Measurements from ENCODE around the gene TH. TPM values are rescaled to one million over a fixed set of nuclear protein-coding genes. Genes with fewer than 3 reads are reported as not detected.

TH gene
- polyA plus RNA-seq, 1 of the 3 experiments (the other 2 are of a cell fraction), result not detected

- CTCF ChIA-PET, result interaction anchor here (0.7 to 1.0 kb wide), 2 partner anchors 11 to 311 kb away, joined by 3 read pairs; no protein-coding TSS in a partner anchor
- Histone ChIP-seq H2AFZ (ENCODE audit: low read depth) (no peak overlapping the region), H3K4me3 (ENCODE audit: low read depth in 2 of 2, low read length in 1 of 2) (no peak overlapping the region), H3K4me1 (ENCODE audit: control insufficient read depth in 1 of 2, insufficient read depth in 2 of 2, low read depth in 1 of 2, low read length in 1 of 2) (no peaks in the 10 kb centered on the region), H3K79me2 (ENCODE audit: insufficient read depth) (no peaks in the 10 kb centered on the region), H3K9me2 (no peaks in the 10 kb centered on the region), H3K9ac (no peak overlapping the region), H3F3A (replicated peaks; ENCODE audit: insufficient read depth) (no peaks in the 10 kb centered on the region), H3K9me3 (no peaks in the 10 kb centered on the region), H3K4me2 (no peak overlapping the region), H3K27me3 (ENCODE audit: insufficient read depth) (no peaks in the 10 kb centered on the region), H3K27ac (ENCODE audit: low read depth in 2 of 2, low read length in 1 of 2) (no peak overlapping the region), H3K36me3 (replicated peaks in 1 of 2; ENCODE audit: control insufficient read depth in 1 of 2, insufficient read depth in 2 of 2, low read length in 1 of 2) (no peaks in the 10 kb centered on the region), H4K20me1 (ENCODE audit: insufficient read depth) (no peaks in the 10 kb centered on the region)
- TF ChIP-seq TAF1 (IDR thresholded peaks at IDR 0.05; ENCODE audit: borderline replicate concordance, low read depth, low read length) (no peak), GABPA (IDR thresholded peaks at IDR 0.05; ENCODE audit: low read depth) (no peak), RCOR1 (IDR thresholded peaks at IDR 0.05; ENCODE audit: low read length) (no peak), RXRA (IDR thresholded peaks at IDR 0.05; ENCODE audit: borderline replicate concordance, low read depth) (no peak), ZBTB33 (IDR thresholded peaks at IDR 0.05; ENCODE audit: borderline replicate concordance, low read depth) (no peak), TEAD4 (IDR thresholded peaks at IDR 0.05; ENCODE audit: borderline replicate concordance, insufficient read depth) (no peak), USF1 (IDR thresholded peaks at IDR 0.05; ENCODE audit: borderline replicate concordance, low read depth) (no peak), TCF12 (IDR thresholded peaks at IDR 0.05) (no peak), PBX3 (IDR thresholded peaks at IDR 0.05) (no peak), RAD21 (IDR thresholded peaks at IDR 0.05; ENCODE audit: low read length) (no peak)
- POLR2A ChIA-PET, result no interaction called here
- 2% methylated on average over 3 of the region's 3 CpGs for WGBS (ENCODE audit: low lambda C conversion rate)
- no peak for DNase-seq
Observed at GRCh38 chr11:2220173-2220771, 48.7 kb upstream of the TH start.

- H3F3A ChIP-seq (replicated peaks; ENCODE audit: insufficient read depth), result no peaks in the 10 kb centered on the region
- no peaks in the 10 kb centered on the region; a peak in 1 of 4 replicates for H3K4me1 ChIP-seq (ENCODE audit: control insufficient read depth in 1 of 2, insufficient read depth in 2 of 2, low read depth in 1 of 2, low read length in 1 of 2)
- H4K20me1 ChIP-seq (ENCODE audit: insufficient read depth), result no peaks in the 10 kb centered on the region
- H3K4me2 ChIP-seq, result no peak overlapping the region
- no peak overlapping the region for H3K27ac ChIP-seq (ENCODE audit: low read depth in 2 of 2, low read length in 1 of 2)
- DNase-seq, result no peak
- ChIA-PET POLR2A (no interaction called here), CTCF (interaction anchor here (1.7 kb wide), 1 partner anchor 200 kb away, joined by 4 read pairs; no protein-coding TSS in a partner anchor)
- H3K79me2 ChIP-seq (ENCODE audit: insufficient read depth), result no peaks in the 10 kb centered on the region
- no peak overlapping the region for H3K4me3 ChIP-seq (ENCODE audit: low read depth in 2 of 2, low read length in 1 of 2)
- H3K36me3 ChIP-seq (replicated peaks in 1 of 2; ENCODE audit: control insufficient read depth in 1 of 2, insufficient read depth in 2 of 2, low read length in 1 of 2), result no peaks in the 10 kb centered on the region
- no peak overlapping the region for H3K9ac ChIP-seq
- H3K9me2 ChIP-seq, result no peaks in the 10 kb centered on the region
- 0% methylated on average over 3 of the region's 6 CpGs for WGBS (ENCODE audit: low lambda C conversion rate)
- no peak for TF ChIP-seq JUND (IDR thresholded peaks at IDR 0.05)
- TF ChIP-seq FOXM1 (IDR thresholded peaks at IDR 0.05; ENCODE audit: low read depth), result no peak
- no peak for TF ChIP-seq GABPA (IDR thresholded peaks at IDR 0.05; ENCODE audit: low read depth)
- TF ChIP-seq FOSL2 (IDR thresholded peaks at IDR 0.05; ENCODE audit: borderline replicate concordance, low read depth), result no peak
- no peak for TF ChIP-seq RXRA (IDR thresholded peaks at IDR 0.05; ENCODE audit: borderline replicate concordance, low read depth)
- TF ChIP-seq SIN3A (IDR thresholded peaks at IDR 0.05; ENCODE audit: borderline replicate concordance, low read depth, low read length), result no peak
- no peak for TF ChIP-seq REST (IDR thresholded peaks at IDR 0.05; ENCODE audit: low read depth, low read length)
- TF ChIP-seq SMC3 (IDR thresholded peaks at IDR 0.05; ENCODE audit: low read depth, low read length), result no peak
- TF ChIP-seq ELF1 (IDR thresholded peaks at IDR 0.05), result no peak
- TF ChIP-seq TEAD4 (IDR thresholded peaks at IDR 0.05; ENCODE audit: borderline replicate concordance, insufficient read depth), result no peak
- H3K9me3 ChIP-seq, result no peaks in the 10 kb centered on the region
- no peaks in the 10 kb centered on the region for H3K27me3 ChIP-seq (ENCODE audit: insufficient read depth)
- no peak overlapping the region for H2AFZ ChIP-seq (ENCODE audit: low read depth)
Observed at GRCh38 chr11:2219318-2220017, 47.9 kb upstream of the TH start.
